ENCODE measurements around the gene SDK2.

SDK2 gene

DNA sequence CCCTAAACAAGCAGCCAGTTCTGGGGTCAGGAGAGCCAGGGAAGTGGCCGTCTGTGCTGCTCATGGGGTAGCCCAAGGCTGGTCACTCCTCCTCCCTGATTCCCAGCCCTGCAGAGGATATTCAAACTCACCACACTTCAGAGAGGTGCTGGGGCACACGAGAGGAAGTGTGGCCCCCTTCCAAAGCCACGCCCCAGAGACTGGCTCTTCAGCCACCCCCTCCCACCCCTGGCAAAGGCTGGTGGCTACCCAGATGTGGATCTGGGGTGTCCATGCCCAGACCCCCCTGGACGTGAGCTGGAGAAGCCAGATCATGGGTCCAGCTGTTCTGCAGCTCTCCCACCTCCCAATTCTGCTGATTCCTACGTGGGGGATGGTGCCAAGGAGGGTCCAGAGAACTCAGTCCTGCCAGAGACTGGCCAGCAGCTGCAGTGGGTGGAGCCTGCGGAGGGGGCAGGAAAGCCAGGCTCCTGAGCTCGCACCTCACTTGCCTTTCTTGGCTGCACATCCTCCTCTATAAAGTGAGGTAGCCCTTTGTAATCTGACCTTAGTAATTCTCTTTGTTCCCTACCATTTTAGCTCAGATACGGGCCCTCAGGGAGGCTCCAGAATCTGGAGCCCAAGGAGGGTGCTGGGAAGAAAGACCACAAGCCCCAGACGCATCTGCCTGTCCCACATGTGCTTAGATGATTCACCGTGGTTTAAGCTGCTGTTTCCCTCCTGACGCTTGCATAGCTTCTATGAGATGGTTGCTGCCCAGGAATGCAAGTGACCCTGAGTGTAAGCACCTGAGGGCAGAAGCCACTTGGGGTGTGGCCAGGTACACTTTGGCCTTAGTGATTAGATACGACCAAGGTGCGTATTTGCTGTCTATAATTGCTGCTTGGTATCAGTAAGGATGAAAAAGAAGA is 15.3 kb downstream of the SDK2 start:
- no peak for TF ChIP-seq TAF1 (IDR thresholded peaks at IDR 0.05; ENCODE audit: borderline replicate concordance, insufficient read depth, low read length)
- TF ChIP-seq, protein P1, sequence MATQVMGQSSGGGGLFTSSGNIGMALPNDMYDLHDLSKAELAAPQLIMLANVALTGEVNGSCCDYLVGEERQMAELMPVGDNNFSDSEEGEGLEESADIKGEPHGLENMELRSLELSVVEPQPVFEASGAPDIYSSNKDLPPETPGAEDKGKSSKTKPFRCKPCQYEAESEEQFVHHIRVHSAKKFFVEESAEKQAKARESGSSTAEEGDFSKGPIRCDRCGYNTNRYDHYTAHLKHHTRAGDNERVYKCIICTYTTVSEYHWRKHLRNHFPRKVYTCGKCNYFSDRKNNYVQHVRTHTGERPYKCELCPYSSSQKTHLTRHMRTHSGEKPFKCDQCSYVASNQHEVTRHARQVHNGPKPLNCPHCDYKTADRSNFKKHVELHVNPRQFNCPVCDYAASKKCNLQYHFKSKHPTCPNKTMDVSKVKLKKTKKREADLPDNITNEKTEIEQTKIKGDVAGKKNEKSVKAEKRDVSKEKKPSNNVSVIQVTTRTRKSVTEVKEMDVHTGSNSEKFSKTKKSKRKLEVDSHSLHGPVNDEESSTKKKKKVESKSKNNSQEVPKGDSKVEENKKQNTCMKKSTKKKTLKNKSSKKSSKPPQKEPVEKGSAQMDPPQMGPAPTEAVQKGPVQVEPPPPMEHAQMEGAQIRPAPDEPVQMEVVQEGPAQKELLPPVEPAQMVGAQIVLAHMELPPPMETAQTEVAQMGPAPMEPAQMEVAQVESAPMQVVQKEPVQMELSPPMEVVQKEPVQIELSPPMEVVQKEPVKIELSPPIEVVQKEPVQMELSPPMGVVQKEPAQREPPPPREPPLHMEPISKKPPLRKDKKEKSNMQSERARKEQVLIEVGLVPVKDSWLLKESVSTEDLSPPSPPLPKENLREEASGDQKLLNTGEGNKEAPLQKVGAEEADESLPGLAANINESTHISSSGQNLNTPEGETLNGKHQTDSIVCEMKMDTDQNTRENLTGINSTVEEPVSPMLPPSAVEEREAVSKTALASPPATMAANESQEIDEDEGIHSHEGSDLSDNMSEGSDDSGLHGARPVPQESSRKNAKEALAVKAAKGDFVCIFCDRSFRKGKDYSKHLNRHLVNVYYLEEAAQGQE (IDR thresholded peaks at IDR 0.05; ENCODE audit: insufficient read depth in 1 of 2, low read depth in 2 of 2, low read length in 2 of 2) = no peak
- no peak for TF ChIP-seq FOXP2 (optimal IDR thresholded peaks at IDR 0.05; ENCODE audit: borderline replicate concordance, extremely low read depth, extremely low read length, insufficient read depth)
- no peak for TF ChIP-seq SIN3A (IDR thresholded peaks at IDR 0.05; ENCODE audit: borderline replicate concordance, insufficient read depth, low read length)
- TF ChIP-seq POLR2AphosphoS5 (IDR thresholded peaks at IDR 0.05; ENCODE audit: low read depth, low read length) = no peak

- TF ChIP-seq TAF1 (IDR thresholded peaks at IDR 0.05; ENCODE audit: borderline replicate concordance, insufficient read depth, low read length) (no peak), SIN3A (IDR thresholded peaks at IDR 0.05; ENCODE audit: borderline replicate concordance, insufficient read depth, low read length) (no peak), FOXP2 (optimal IDR thresholded peaks at IDR 0.05; ENCODE audit: borderline replicate concordance, extremely low read depth, extremely low read length, insufficient read depth) (no peak), POLR2AphosphoS5 (IDR thresholded peaks at IDR 0.05; ENCODE audit: low read depth, low read length) (no peak)
- TF ChIP-seq, protein P1 (IDR thresholded peaks at IDR 0.05; ENCODE audit: insufficient read depth in 1 of 2, low read depth in 2 of 2, low read length in 2 of 2) = no peak
Observed at GRCh38 chr17:73625991-73626673, 18.1 kb downstream of the SDK2 start.

DNA sequence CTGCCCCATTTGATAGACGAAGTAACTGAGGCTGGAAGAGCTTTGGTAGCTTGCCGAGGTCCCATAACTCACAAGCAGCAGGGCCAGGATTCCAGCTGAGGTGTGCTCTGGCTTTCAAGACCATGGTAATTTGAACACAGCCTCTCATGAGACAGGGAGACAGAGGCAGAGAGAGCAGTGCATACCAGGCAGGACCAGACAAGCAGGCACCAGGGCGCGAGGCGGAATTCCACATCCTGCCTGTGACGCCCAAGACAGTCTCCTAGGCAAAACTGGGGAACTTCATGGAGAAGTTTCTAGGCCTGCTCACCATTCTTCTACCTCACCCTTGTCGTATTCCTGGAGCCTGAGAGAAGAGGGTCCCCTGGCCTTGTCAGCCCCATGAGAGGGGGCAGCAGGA is 19.2 kb downstream of the SDK2 start:
- TF ChIP-seq POLR2AphosphoS5 (IDR thresholded peaks at IDR 0.05; ENCODE audit: low read depth, low read length) (no peak), TAF1 (IDR thresholded peaks at IDR 0.05; ENCODE audit: borderline replicate concordance, insufficient read depth, low read length) (no peak), FOXP2 (optimal IDR thresholded peaks at IDR 0.05; ENCODE audit: borderline replicate concordance, extremely low read depth, extremely low read length, insufficient read depth) (no peak), SIN3A (IDR thresholded peaks at IDR 0.05; ENCODE audit: borderline replicate concordance, insufficient read depth, low read length) (no peak)
- TF ChIP-seq, protein P1 (IDR thresholded peaks at IDR 0.05; ENCODE audit: insufficient read depth in 1 of 2, low read depth in 2 of 2, low read length in 2 of 2) = no peak

- TF ChIP-seq, protein P1 (IDR thresholded peaks at IDR 0.05; ENCODE audit: insufficient read depth in 1 of 2, low read depth in 2 of 2, low read length in 2 of 2) = no peak
- TF ChIP-seq FOXP2 (optimal IDR thresholded peaks at IDR 0.05; ENCODE audit: borderline replicate concordance, extremely low read depth, extremely low read length, insufficient read depth) (no peak), POLR2AphosphoS5 (IDR thresholded peaks at IDR 0.05; ENCODE audit: low read depth, low read length) (no peak), TAF1 (IDR thresholded peaks at IDR 0.05; ENCODE audit: borderline replicate concordance, insufficient read depth, low read length) (no peak), SIN3A (IDR thresholded peaks at IDR 0.05; ENCODE audit: borderline replicate concordance, insufficient read depth, low read length) (no peak)
Observed at GRCh38 chr17:73624496-73624988, 19.7 kb downstream of the SDK2 start.
